ENCODE data around the gene PDZD2.
"Not testable (repeated sequence)": the region's sequence is repeated elsewhere in the genome, so short reads cannot be mapped to it uniquely, and the experiment has no call there.

PDZD2 gene

DNA sequence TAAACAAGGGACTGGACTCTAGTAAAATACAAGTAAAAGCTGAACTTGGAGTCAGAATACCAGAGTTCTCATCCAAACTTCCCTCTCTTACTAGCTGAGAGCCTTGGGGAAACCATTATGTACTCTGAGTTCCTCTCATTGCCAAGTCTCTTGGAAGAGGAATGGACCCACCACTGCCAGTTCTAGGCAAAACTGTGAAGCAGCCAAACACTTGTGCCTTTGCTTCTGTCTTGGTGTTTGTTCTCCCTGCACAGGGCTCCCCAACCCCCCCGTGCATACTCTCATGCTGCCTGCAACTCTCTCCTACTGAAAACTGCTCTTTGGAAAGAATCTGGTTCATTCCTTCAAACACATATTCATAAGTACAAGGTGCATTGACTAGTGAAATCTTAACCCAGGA, 102.6 kb downstream of the PDZD2 start:
- DNase-seq = no peak

- no peak for DNase-seq
These were observed 104.7 kb downstream of the PDZD2 start for GRCh38 chr5:31743678-31744077.

DNA sequence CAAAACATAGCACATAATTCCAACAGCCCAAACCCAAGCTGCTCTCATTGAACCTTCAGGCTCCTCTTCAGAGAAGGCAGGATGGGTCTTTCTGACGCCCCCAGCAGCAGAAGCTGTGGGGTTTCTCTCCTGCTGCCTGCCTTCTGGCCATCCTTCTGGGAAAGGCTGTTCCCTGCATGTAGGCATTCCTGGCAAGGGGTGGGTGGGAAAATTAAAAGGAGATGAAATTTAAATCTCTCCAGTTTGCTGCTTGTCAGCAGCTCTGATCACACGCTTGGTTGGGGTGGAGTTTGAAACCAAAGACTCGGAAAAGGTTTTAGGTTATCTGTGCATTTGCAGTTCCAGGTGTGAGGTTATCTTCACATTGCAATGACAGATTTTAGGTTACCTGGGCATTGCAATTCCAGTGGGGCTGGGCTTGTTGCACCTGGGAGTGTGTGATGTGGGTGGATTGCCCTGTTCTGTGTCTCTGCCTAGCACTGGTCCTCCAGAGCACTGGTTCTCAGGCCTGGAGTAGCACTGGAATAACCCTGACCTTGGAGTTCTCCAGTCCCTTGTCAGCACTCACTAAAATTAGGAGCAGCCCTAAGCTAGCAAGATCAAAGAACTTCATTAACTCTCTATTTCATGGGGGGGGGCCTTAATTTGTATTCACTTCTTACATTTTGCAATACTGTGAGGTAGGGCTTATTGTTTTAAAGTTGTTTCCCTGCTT, 109.7 kb downstream of the PDZD2 start:
- DNase-seq = no peak

DNA sequence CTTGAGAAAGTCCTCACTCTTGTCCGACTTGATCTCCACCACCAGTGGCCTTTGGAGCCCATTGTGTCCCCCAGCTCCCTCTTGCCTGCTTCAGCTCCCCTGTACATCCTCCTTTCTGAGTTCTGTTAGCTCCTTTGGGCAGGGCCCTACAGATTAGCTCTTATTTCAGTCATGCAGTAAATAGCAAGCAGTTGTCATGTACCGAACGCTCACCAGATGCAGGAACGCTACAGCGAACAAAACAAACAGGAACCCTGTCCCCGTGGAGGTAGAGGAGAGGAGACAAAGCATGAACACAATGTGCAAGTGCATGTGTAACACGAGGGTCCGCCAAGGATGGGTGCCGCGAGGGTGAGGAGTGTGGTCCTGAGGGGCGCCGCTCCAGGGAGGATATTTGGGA, 111.3 kb downstream of the PDZD2 start:
- DNase-seq = no peak

DNA sequence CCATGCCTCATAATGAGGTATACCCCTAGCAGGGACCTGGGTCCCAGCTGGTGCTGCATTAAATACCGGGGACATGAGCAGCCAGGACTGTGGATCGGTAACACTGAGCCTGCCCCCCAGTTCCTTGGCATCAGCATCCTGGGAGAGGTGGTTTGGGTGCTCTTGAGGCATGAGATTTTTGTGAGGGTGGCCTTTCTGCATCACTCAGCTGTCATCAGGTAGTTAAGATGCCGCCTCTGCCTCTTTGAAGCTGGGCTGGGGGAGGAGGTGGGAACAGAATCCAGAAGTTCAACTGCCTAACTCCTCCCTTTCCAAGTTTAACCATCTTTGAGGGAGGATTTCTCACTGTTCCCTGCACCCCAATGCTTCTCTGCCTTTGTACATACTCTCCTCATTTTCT, 112.7 kb downstream of the PDZD2 start:
- no peak for DNase-seq

- DNase-seq = no peak
These were observed 114.9 kb downstream of the PDZD2 start for GRCh38 chr5:31753700-31754357.

DNA sequence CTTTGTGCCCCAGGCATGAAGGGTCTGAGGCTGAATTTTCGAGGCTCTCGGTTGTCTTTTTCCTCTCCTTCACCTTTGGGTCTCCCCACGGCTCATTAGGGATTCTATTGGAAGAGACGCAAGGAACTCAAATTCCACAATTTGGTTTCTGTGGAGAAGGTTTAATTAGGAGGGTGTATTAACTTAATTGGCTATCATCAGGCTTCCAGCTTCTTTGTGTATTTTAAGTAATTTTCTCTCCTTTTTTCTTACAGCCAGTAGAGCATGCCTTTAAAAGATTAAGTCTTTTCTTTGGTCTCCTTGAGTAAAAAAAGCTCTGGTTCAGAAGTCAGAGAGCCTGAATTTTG, 115.4 kb downstream of the PDZD2 start:
- DNase-seq = no peak

DNA sequence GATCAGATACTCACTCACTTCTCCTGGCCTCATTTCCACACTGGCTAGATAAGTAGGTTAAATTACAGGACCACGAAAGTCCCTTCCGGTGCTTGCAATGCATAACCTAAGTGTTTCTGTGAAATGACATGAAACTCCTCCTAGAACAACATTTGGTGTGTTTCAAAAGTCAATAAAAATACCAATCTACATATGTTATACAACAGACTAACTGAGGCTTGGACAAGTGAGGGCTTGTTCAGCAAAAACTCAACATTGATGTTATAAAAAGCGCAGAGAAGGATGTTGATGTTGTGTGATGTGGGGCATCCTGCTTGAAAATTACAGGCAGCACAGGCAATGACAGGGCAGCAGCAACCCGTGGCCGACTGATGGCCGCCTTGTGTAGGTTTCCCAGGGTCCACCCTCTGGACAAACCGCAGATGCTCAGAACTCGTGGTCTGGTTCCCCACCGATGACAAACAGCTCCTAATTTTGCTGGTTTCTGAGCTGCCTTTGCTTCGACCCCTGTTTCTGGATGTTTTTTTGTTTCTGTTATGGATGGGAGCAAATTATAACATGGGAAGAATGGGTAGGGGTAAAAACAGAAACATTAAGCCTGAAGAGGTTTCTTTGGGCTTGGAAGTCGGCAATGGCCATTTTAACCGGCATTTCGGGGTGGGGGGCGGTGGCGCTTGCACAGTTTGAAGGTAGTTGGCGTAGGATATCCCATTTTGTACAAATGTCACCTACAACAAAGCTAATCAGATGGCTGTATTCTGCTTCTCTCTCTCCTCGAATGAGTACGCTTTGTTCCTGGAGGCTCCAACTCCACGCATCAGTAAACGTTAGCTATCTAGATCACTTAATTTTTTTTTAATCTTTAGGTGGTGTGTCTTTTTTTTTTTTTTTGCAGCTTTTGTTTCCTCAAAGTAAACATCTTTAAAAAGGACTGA, 116.1 kb downstream of the PDZD2 start:
- DNase-seq = no peak

GRCh38 chr5:31755676-31756230, 116.8 kb downstream of the PDZD2 start:
- no peak for DNase-seq

DNA sequence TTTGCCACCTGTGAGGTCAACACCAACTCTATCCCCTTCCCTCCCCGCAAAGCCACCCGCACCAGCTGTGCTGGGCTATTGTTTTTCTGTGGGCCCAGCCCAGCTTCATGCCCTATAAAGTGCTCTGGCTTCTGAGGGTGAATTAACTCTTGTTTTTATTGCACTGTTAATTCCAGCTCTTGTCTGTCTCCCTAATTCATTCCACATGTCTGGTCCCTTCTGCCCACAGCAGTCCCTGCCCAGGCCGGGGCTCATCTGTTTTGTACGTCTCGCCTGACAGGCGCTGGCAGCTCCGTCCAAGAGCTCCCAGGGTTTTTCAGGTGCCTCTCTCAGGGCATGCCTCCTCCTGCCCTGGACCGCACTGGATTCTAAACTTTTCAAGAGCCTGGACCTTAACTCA, 118.9 kb downstream of the PDZD2 start:
- no peak for DNase-seq

DNA sequence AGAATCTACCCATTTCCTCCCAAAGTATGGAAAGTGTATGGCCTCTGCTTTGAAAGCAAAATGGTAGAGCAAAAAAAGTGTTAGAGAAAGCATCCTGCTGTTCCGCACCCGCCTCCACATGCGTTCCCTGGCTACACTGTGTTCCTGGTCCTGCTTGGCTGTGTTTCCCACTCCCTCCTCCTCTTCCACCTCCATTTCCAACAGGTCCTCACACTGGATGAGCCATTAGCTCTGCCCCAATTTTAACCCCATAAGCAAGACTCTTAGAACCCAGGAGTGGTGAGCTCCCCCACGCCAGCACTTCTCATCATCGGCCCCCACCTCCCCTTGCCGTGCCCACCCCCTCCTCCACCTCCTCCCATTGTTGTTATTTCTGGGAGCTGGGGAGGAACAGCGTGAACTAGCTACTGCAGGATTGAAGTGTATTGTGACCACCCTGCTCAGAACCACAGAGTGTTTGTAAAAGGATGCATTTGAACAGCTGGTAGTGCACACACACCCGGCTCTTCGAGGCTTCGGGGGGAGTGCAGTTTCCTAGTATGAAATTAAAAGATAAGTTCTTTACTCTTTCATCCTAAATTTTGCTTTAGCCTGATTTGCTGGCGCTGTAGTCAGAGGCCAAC, 120.0 kb downstream of the PDZD2 start:
- DNase-seq = no peak

- DNase-seq = no peak
These were observed 121.0 kb downstream of the PDZD2 start for GRCh38 chr5:31759925-31760324.

- no peak for DNase-seq
These were observed 122.9 kb downstream of the PDZD2 start for GRCh38 chr5:31761877-31762276.

- DNase-seq = no peak
These were observed 124.5 kb downstream of the PDZD2 start for GRCh38 chr5:31763424-31763823.

- DNase-seq = not testable (repeated sequence)
These were observed 125.8 kb downstream of the PDZD2 start for GRCh38 chr5:31764687-31765086.

DNA sequence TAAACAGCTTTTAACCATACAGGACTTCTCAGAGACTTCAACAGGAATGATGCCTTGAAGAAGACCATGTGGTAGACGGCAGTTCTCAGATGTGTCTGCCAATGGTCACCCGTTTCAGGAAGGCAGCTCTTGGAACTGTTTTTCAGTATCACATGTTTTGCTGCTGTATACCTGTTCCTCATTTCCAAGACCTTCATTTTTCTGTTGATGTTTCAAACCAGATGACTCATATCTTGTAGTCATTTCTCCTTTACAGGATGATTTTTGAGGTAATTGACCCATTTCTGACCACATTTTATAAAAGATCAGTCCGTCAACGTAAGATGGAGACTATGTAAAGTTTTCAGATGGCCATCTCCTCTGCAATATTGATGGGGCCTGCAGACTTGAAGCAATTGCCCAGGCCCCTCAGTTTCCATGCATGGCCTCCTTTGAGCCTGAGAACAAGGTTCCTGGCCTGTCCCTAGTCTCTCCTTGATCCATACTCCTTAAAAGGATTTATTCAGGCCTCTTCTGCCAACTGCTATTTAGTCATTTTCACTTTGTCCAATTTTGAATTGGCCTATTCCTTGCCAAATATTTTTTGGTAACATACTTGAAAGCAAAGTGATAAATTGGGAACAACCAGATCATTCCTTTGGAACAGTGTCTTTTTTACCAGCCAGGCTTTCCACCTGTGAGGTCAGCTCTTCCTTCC, 128.6 kb downstream of the PDZD2 start:
- DNase-seq = no peak

GRCh38 chr5:31768046-31768445, 129.1 kb downstream of the PDZD2 start:
- DNase-seq = no peak

GRCh38 chr5:31768784-31769183, 129.9 kb downstream of the PDZD2 start:
- no peak for DNase-seq

GRCh38 chr5:31769530-31769929, 130.6 kb downstream of the PDZD2 start:
- DNase-seq = no peak

GRCh38 chr5:31770132-31770720, 131.3 kb downstream of the PDZD2 start:
- no peak for DNase-seq

GRCh38 chr5:31770998-31771397, 132.1 kb downstream of the PDZD2 start:
- no peak for DNase-seq

- no peak for DNase-seq
These were observed 132.6 kb downstream of the PDZD2 start for GRCh38 chr5:31771500-31771899.

Measured in activated CD4-positive, alpha-beta T cell treated with anti-CD3 and anti-CD28 coated beads, Interleukin-2, amount 50 U/mL, for 16 hours (primary cell).